ENCODE results near the gene GPRC5B.

GPRC5B gene

DNA sequence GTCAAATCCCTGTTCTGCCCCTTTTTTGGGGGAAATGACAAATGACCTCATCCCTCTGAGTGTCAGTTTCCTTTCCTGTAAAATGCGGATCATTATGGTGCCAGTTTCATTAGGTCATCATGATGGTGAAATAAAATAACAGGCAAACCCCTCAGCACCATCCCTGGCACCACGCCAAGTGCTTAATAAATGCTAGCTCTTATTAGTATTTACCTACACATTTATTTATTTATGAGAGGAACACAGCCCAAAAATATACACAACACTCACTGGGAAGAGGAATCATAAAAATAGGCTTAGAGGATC is 28.6 kb upstream of the GPRC5B start:
- H3K27ac ChIP-seq (ENCODE audit: insufficient read depth, low read length, poor library complexity, severe bottlenecking) = no peak overlapping the region
- no peaks in the 10 kb centered on the region for H3K36me3 ChIP-seq (ENCODE audit: control insufficient read depth, insufficient read depth, low read length)
- H3K27me3 ChIP-seq (replicated peaks; ENCODE audit: control insufficient read depth, insufficient read depth, low read length, poor library complexity, severe bottlenecking) = no peaks in the 10 kb centered on the region
- DNase-seq = no peak
- no peaks in the 10 kb centered on the region for H3K9me3 ChIP-seq (ENCODE audit: control insufficient read depth, low read length)
- no peaks in the 10 kb centered on the region for H3K4me1 ChIP-seq (ENCODE audit: control insufficient read depth, insufficient read depth, low read length, poor library complexity, severe bottlenecking)
- no peak overlapping the region for H3K4me3 ChIP-seq (ENCODE audit: insufficient read depth, low read depth, low read length, poor library complexity, severe bottlenecking)

DNA sequence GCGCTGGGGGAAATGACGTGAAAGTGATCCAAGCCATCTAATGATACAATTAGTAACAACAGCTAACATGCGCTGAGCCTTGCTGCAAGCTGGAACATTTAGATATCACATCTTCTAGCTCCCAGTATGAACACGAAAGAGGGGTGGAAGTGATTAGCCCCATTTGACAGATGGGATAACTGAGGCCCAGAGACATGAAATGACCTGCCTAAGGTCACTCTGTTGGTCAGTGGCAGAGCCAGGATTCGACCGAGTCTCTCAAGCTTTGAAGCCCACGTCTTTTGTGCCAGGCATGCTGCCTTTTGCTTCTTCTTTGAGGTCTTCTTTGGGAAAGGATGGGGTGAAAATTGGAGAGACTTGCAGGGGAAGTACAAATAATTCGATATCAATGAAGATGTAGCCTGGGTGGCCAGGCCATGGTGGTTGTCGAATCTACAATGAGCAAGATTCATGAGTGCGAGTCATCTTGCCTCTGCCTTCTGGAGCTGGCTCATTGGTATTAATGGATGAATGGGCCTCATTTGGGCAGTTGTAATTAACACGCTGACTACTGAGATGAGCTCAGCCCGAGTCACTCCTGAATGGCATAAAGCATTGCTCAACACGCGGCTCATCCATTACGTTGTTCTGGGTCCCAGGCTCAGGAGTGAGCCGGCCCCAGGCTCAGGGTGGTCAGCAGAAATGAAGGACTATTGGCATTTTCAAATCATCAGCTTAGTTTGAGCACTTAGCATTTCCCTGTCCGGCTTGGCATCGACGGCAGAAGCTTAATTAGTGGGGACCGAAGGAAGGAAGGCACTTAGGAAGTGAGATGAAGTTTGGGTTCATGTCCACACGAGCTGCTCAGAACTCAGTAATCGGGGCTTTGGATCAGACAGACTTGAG is 28.0 kb upstream of the GPRC5B start:
- H3K27me3 ChIP-seq (replicated peaks; ENCODE audit: control insufficient read depth, insufficient read depth, low read length, poor library complexity, severe bottlenecking) = no peaks in the 10 kb centered on the region
- no peaks in the 10 kb centered on the region for H3K36me3 ChIP-seq (ENCODE audit: control insufficient read depth, insufficient read depth, low read length)
- H3K9me3 ChIP-seq (ENCODE audit: control insufficient read depth, low read length) = no peaks in the 10 kb centered on the region
- no peak overlapping the region for H3K27ac ChIP-seq (ENCODE audit: insufficient read depth, low read length, poor library complexity, severe bottlenecking)
- H3K4me1 ChIP-seq (ENCODE audit: control insufficient read depth, insufficient read depth, low read length, poor library complexity, severe bottlenecking) = peaks cover 2% of the 10 kb centered on the region
- H3K4me3 ChIP-seq (ENCODE audit: insufficient read depth, low read depth, low read length, poor library complexity, severe bottlenecking) = no peak overlapping the region
- DNase-seq = no peak

DNA sequence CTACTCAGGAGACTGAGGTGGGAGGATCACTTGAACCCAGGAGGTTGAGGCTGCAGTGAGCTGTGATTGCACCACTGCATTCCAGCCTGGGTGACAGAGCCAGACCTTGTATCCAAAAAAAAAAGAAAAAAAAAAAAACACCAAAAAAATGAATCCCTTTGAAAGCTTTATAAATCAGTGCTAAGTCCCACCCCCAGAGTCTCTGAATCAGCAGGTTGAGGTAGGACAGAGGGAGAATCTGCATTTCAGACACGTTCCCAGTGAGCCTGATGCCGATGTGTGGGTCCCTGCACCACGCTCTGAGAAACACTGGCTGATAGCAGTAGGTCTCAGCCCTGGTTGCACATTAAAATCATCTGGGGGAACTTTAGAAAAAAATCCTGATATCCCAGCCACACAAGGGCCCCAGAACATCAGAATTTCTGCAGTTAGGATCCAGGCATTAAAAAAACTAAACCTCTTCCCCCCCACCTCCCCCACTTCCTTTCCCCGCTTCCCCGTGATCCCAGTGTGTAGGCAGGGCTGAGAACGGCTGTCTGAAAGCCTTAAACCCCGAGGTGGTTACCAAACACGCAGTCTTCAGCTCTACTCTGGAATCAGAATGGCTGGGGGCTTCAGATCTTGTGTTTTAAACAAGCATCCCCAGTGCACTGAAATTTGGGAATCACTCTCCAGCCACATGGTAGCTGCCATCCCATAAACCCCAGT is 27.3 kb upstream of the GPRC5B start:
- H3K4me3 ChIP-seq (ENCODE audit: insufficient read depth, low read depth, low read length, poor library complexity, severe bottlenecking) = no peak overlapping the region
- no peak overlapping the region for H3K27ac ChIP-seq (ENCODE audit: insufficient read depth, low read length, poor library complexity, severe bottlenecking)
- H3K9me3 ChIP-seq (ENCODE audit: control insufficient read depth, low read length) = no peaks in the 10 kb centered on the region
- no peaks in the 10 kb centered on the region for H3K27me3 ChIP-seq (replicated peaks; ENCODE audit: control insufficient read depth, insufficient read depth, low read length, poor library complexity, severe bottlenecking)
- peaks cover 7% of the 10 kb centered on the region for H3K4me1 ChIP-seq (ENCODE audit: control insufficient read depth, insufficient read depth, low read length, poor library complexity, severe bottlenecking)
- DNase-seq = no peak
- H3K36me3 ChIP-seq (ENCODE audit: control insufficient read depth, insufficient read depth, low read length) = no peaks in the 10 kb centered on the region

DNA sequence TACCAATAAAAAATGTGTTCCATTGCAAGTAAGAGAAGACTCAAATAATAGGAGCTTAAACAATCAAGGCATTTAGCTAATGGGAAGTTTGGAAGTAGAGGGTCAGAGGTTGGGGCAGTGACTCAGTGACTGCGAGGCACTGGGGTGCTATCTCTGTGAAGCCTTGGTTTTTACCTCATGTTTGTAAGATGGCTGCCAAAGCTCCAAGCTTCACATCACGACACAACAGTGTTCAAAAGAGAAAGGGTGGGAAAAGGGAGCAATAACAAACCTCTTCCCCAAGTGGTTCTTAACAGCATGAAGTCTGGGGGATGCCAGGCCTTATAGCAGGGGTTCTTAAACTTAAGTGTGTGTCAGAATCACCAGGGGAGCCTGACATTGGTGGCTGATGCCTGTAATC is 26.6 kb upstream of the GPRC5B start:
- peaks cover 7% of the 10 kb centered on the region for H3K4me1 ChIP-seq (ENCODE audit: control insufficient read depth, insufficient read depth, low read length, poor library complexity, severe bottlenecking)
- H3K4me3 ChIP-seq (ENCODE audit: insufficient read depth, low read depth, low read length, poor library complexity, severe bottlenecking) = no peak overlapping the region
- no peak for DNase-seq
- no peak overlapping the region for H3K27ac ChIP-seq (ENCODE audit: insufficient read depth, low read length, poor library complexity, severe bottlenecking)
- no peaks in the 10 kb centered on the region for H3K36me3 ChIP-seq (ENCODE audit: control insufficient read depth, insufficient read depth, low read length)
- no peaks in the 10 kb centered on the region for H3K9me3 ChIP-seq (ENCODE audit: control insufficient read depth, low read length)
- H3K27me3 ChIP-seq (replicated peaks; ENCODE audit: control insufficient read depth, insufficient read depth, low read length, poor library complexity, severe bottlenecking) = no peaks in the 10 kb centered on the region

DNA sequence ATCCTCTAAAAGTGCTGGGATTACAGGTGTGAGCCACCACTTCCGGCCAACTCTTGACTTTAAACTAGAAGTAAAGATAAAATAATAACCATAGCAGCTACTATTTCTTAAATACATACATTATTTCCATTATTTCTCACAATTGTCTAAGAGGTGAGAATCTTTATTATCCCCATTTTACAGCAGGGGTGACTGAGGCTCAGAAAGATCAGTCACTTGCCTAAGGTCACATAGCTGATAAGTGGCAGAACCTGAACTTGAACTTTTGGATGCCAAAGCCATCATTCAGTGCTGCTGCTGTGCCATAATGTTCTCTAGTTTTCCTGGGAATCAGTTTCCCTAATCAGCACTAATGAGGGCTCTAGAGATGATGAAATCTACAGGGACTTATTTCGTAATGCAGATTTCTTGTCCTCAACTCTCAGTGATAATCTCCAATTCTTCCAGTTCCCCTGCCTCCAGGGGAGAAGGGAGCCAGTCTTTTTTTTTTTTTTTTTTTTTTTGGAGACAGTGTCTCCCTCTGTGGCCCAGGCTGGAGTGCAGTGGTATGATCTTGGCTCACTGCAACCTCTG is 25.2 kb upstream of the GPRC5B start:
- H3K36me3 ChIP-seq (ENCODE audit: control insufficient read depth, insufficient read depth, low read length) = no peaks in the 10 kb centered on the region
- peaks cover 7% of the 10 kb centered on the region for H3K4me1 ChIP-seq (ENCODE audit: control insufficient read depth, insufficient read depth, low read length, poor library complexity, severe bottlenecking)
- H3K27ac ChIP-seq (ENCODE audit: insufficient read depth, low read length, poor library complexity, severe bottlenecking) = no peak overlapping the region
- H3K9me3 ChIP-seq (ENCODE audit: control insufficient read depth, low read length) = no peaks in the 10 kb centered on the region
- DNase-seq = no peak
- no peak overlapping the region for H3K4me3 ChIP-seq (ENCODE audit: insufficient read depth, low read depth, low read length, poor library complexity, severe bottlenecking)
- H3K27me3 ChIP-seq (replicated peaks; ENCODE audit: control insufficient read depth, insufficient read depth, low read length, poor library complexity, severe bottlenecking) = no peaks in the 10 kb centered on the region

DNA sequence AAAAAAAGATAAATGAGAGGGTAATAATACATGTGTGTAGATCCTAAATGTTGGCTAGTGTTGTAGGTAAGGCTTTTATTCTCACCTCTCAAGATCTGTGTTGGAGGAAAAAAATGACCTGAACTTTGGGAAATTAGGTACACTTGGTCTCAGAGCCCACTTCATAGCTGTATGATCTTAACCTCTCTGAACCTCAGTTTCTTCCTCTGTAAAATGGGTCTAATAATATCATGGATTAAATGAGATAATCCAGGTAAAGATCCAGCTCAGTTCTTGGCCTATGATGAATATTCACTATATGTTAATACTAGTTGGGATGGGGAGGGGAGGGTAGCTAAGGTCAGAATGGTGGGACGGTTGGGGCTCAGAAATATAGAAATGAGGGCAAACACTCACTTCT is 24.3 kb upstream of the GPRC5B start:
- peaks cover 7% of the 10 kb centered on the region for H3K4me1 ChIP-seq (ENCODE audit: control insufficient read depth, insufficient read depth, low read length, poor library complexity, severe bottlenecking)
- no peak for DNase-seq
- H3K9me3 ChIP-seq (ENCODE audit: control insufficient read depth, low read length) = no peaks in the 10 kb centered on the region
- H3K27me3 ChIP-seq (replicated peaks; ENCODE audit: control insufficient read depth, insufficient read depth, low read length, poor library complexity, severe bottlenecking) = no peaks in the 10 kb centered on the region
- H3K4me3 ChIP-seq (ENCODE audit: insufficient read depth, low read depth, low read length, poor library complexity, severe bottlenecking) = no peak overlapping the region
- H3K27ac ChIP-seq (ENCODE audit: insufficient read depth, low read length, poor library complexity, severe bottlenecking) = no peak overlapping the region
- no peaks in the 10 kb centered on the region for H3K36me3 ChIP-seq (ENCODE audit: control insufficient read depth, insufficient read depth, low read length)

DNA sequence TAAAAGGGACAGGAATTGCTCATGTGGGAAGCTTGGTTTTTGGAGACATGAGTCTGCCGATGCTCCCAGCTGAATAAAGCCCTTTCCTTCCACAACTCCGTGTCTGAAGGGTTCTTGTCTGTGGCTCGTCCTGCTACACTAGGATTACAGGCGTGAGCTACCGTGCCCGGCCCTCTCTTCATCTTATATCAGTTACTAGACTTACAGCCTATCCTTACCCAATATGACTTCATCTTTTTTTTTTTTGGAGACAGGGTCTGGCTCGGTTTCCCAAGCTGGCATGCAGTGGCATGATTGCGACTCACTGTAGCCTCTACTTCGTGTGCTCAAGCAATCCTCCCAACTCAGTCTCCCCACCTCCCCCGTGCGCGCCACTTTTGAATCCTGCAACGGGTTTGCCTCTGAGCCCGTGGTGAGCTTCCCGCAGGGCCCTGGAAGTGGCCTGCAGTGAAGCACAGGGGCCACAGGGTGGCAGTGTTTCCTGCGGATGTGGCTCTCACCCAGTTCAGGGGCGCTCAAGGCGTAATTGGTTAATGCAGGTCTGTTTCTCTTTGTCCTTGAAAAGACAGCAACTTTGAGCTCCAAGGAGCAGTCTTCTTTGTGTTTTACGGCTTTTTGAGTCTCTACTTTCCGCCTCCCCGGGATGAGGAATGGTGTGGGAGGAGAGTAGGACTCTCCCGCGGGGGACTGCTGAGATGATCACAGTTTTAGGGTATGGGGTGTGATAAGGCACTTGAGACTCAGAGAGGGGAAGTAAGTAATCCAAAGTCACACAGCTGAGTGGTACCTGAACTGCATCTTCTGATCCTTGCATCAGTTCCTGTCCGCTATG is 22.7 kb upstream of the GPRC5B start:
- Histone ChIP-seq H3K9me3 (ENCODE audit: control insufficient read depth, low read length) (no peaks in the 10 kb centered on the region), H3K36me3 (ENCODE audit: control insufficient read depth, insufficient read depth, low read length) (no peaks in the 10 kb centered on the region), H3K27ac (ENCODE audit: insufficient read depth, low read length, poor library complexity, severe bottlenecking) (no peak overlapping the region), H3K4me1 (ENCODE audit: control insufficient read depth, insufficient read depth, low read length, poor library complexity, severe bottlenecking) (peaks cover 7% of the 10 kb centered on the region), H3K4me3 (ENCODE audit: insufficient read depth, low read depth, low read length, poor library complexity, severe bottlenecking) (peak overlapping the region; percentile 15), H3K27me3 (replicated peaks; ENCODE audit: control insufficient read depth, insufficient read depth, low read length, poor library complexity, severe bottlenecking) (no peaks in the 10 kb centered on the region)
- DNase-seq = peak; percentile 17 to 46 (median 33)

DNA sequence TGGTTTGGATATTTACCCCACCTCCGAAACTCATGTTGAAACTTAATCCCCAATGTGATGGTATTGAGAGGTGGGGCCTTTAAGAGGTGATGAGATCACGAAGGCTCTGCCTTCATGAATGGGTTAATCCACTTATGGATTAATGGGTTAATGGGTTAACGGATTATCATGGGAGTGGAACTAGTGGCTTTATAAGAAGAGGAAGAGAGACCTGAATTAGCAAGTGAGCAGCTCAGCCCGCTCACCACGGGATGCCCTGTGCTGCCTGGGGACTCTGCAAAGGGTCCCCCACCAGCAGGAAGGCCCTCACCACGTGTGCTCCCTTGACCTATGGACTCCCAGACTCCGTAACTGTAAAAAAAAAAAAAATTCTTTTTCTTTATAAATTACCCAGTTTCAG is 16.5 kb upstream of the GPRC5B start:
- DNase-seq = no peak
- no peaks in the 10 kb centered on the region for H3K4me1 ChIP-seq (ENCODE audit: control insufficient read depth, insufficient read depth, low read length, poor library complexity, severe bottlenecking)
- no peaks in the 10 kb centered on the region for H3K9me3 ChIP-seq (ENCODE audit: control insufficient read depth, low read length)
- no peak overlapping the region for H3K27ac ChIP-seq (ENCODE audit: insufficient read depth, low read length, poor library complexity, severe bottlenecking)
- no peaks in the 10 kb centered on the region for H3K36me3 ChIP-seq (ENCODE audit: control insufficient read depth, insufficient read depth, low read length)
- no peaks in the 10 kb centered on the region for H3K27me3 ChIP-seq (replicated peaks; ENCODE audit: control insufficient read depth, insufficient read depth, low read length, poor library complexity, severe bottlenecking)
- no peak overlapping the region for H3K4me3 ChIP-seq (ENCODE audit: insufficient read depth, low read depth, low read length, poor library complexity, severe bottlenecking)

DNA sequence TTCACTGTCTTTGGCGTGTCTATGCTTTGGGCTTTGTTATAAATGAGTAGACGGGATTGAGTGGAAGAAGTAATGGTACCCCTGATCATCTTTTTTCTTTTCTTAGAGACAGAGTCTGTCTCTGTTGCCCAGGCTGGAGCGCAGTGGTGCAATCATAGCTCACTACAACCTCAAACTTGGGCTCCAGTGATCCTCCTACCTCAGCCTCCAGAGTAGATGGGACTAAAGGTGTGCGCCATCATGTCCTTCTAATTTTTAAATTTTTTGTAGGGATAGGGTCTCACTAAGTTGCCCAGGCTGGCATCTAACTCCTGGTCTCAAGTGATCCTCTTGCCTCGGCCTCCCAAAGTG is 14.9 kb upstream of the GPRC5B start:
- no peaks in the 10 kb centered on the region for H3K27me3 ChIP-seq (replicated peaks; ENCODE audit: control insufficient read depth, insufficient read depth, low read length, poor library complexity, severe bottlenecking)
- no peak for DNase-seq
- no peaks in the 10 kb centered on the region for H3K9me3 ChIP-seq (ENCODE audit: control insufficient read depth, low read length)
- H3K4me1 ChIP-seq (ENCODE audit: control insufficient read depth, insufficient read depth, low read length, poor library complexity, severe bottlenecking) = no peaks in the 10 kb centered on the region
- no peak overlapping the region for H3K4me3 ChIP-seq (ENCODE audit: insufficient read depth, low read depth, low read length, poor library complexity, severe bottlenecking)
- no peak overlapping the region for H3K27ac ChIP-seq (ENCODE audit: insufficient read depth, low read length, poor library complexity, severe bottlenecking)
- H3K36me3 ChIP-seq (ENCODE audit: control insufficient read depth, insufficient read depth, low read length) = no peaks in the 10 kb centered on the region

Data from effector memory CD4-positive, alpha-beta T cell (primary cell).